ENCODE data around the gene FBXL19. TPM values are rescaled to one million over a fixed set of nuclear protein-coding genes. Genes with fewer than 3 reads are reported as not detected.

FBXL19 gene
- total and polyA plus RNA-seq, 2 of the 13 experiments (the other 11 are each of a cell fraction or from before 2014, with no cell fraction given) = 6.0 to 13.7 TPM

GRCh38 chr16:30958175-30959079 is 35.1 kb downstream of the FBXL19 start (continued):
- 0 out of 2 replicates have a peak, but pooled peaks have one; percentile 2 for TF ChIP-seq ETS1 (CRISPR knock-in tag; IDR thresholded peaks at IDR 0.05)
- TF ChIP-seq SMAD3 (CRISPR knock-in tag; IDR thresholded peaks at IDR 0.05) = no peak
- 0 out of 2 replicates have a peak, but pooled peaks have one; percentile 53 for TF ChIP-seq HIVEP1 (CRISPR knock-in tag; IDR thresholded peaks at IDR 0.05)
- no peak; the same call in 1 of the 2 replicates for TF ChIP-seq ZFY (CRISPR knock-in tag; IDR thresholded peaks at IDR 0.05)
- no peak for TF ChIP-seq SALL2 (CRISPR knock-in tag; IDR thresholded peaks at IDR 0.05)
- TF ChIP-seq AFF4 (CRISPR knock-in tag; IDR thresholded peaks at IDR 0.05) = no peak
- no peak for TF ChIP-seq ZKSCAN1 (IDR thresholded peaks at IDR 0.05; ENCODE audit: low read length)
- TF ChIP-seq NFYB (CRISPR knock-in tag; IDR thresholded peaks at IDR 0.05) = 0 out of 2 replicates have a peak, but pooled peaks have one; percentile 11
- no peak for TF ChIP-seq NFATC3 (CRISPR knock-in tag; IDR thresholded peaks at IDR 0.05)
- TF ChIP-seq SP1 (IDR thresholded peaks at IDR 0.05) = no peak
- TF ChIP-seq SP1 (CRISPR knock-in tag; IDR thresholded peaks at IDR 0.05) = no peak
- no peak for TF ChIP-seq MYNN (CRISPR knock-in tag; IDR thresholded peaks at IDR 0.05; ENCODE audit: low read depth)
- TF ChIP-seq ZNF142 (CRISPR knock-in tag; IDR thresholded peaks at IDR 0.05) = no peak
- TF ChIP-seq ETV5 (CRISPR knock-in tag; IDR thresholded peaks at IDR 0.05; ENCODE audit: borderline replicate concordance) = no peak
- TF ChIP-seq SP2 (CRISPR knock-in tag; IDR thresholded peaks at IDR 0.05) = no peak
- TF ChIP-seq HOXA3 (CRISPR knock-in tag; IDR thresholded peaks at IDR 0.05) = no peak
- no peak for TF ChIP-seq ZFAT (CRISPR knock-in tag; conservative IDR thresholded peaks at IDR 0.05)
- no peak for TF ChIP-seq KAT8 (CRISPR knock-in tag; IDR thresholded peaks at IDR 0.05)
- no peak for TF ChIP-seq DNMT3B (CRISPR knock-in tag; conservative IDR thresholded peaks at IDR 0.05)

Measured in HepG2 (cell line).